ENCODE data around the gene SHISA4. TPM values are rescaled to one million over a fixed set of nuclear protein-coding genes. Genes with fewer than 3 reads are reported as not detected.

SHISA4 gene
- total and polyA plus RNA-seq, 4 donors: 7.2 to 15.9 (median 11.8) TPM

DNA sequence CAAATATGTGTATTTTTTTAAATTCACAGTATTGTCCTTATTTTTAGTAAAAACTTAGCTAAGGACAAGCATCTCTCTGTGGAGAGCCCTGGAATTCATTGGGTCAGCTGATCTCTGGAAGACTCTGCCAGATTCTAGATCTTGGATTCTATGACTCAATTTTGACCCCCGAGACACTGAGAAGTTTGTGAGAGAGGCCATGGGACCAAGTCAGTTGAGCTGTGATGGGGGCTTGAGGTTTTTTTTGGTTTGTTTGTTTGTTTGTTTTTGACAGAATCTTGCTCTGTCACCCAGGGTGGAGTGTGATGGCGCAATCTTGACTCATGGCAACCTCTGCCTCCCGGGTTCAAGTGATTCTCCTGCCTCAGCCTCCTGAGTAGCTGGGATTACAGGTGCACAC is 13.5 kb downstream of the SHISA4 start:
- Histone ChIP-seq H3K9me3 (ENCODE audit: control insufficient read depth in 4 of 4, insufficient read depth in 3 of 4, low read length in 3 of 4) (no peaks in the 10 kb centered on the region), H3K9ac (ENCODE audit: insufficient read depth in 1 of 2, low read length in 2 of 2) (no peak overlapping the region), H3K27ac (ENCODE audit: low read depth in 1 of 2, low read length in 1 of 2) (no peak overlapping the region), H3K36me3 (ENCODE audit: control insufficient read depth in 4 of 4, insufficient read depth in 4 of 4, low read length in 4 of 4) (no peaks in the 10 kb centered on the region), H3K4me1 (ENCODE audit: control insufficient read depth in 5 of 5, insufficient read depth in 5 of 5, low read length in 5 of 5) (peaks cover 0 to 7% (median 0%) of the 10 kb centered on the region in 5 donors), H3K27me3 (ENCODE audit: control insufficient read depth in 3 of 3, insufficient read depth in 3 of 3, low read length in 2 of 3) (no peaks in the 10 kb centered on the region), H3K4me3 (no peak overlapping the region)
- no peak for ATAC-seq (ENCODE audit: insufficient read depth, low FRiP score)
- 88 to 89% methylated on average over 3 of the region's 3 CpGs for WGBS, 2 donors
- TF ChIP-seq, protein P1, sequence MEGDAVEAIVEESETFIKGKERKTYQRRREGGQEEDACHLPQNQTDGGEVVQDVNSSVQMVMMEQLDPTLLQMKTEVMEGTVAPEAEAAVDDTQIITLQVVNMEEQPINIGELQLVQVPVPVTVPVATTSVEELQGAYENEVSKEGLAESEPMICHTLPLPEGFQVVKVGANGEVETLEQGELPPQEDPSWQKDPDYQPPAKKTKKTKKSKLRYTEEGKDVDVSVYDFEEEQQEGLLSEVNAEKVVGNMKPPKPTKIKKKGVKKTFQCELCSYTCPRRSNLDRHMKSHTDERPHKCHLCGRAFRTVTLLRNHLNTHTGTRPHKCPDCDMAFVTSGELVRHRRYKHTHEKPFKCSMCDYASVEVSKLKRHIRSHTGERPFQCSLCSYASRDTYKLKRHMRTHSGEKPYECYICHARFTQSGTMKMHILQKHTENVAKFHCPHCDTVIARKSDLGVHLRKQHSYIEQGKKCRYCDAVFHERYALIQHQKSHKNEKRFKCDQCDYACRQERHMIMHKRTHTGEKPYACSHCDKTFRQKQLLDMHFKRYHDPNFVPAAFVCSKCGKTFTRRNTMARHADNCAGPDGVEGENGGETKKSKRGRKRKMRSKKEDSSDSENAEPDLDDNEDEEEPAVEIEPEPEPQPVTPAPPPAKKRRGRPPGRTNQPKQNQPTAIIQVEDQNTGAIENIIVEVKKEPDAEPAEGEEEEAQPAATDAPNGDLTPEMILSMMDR (IDR thresholded peaks at IDR 0.05; ENCODE audit: control extremely low read depth, extremely low read depth): no peak
- DNase-seq: no peak

DNA sequence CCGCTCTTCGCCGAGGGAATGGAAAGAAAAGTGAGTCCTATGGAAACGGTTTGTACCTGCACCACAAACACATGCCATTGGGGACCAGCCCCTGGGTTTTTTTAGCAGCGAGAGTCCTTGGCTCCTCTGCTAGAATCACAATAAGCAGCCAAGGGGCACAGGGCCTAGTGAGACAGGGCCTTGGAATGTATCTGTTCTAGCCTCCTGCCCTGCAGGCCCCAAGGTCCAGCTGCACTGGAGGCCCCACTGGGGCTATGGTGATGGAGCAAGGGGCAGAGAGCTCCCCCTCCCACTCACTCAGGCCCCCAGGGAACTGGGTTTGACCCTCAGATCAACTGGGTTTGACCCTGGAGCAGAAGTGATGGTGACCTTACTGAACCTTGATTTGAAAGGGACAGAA is 14.4 kb downstream of the SHISA4 start:
- DNase-seq (no peak), ATAC-seq (ENCODE audit: insufficient read depth, low FRiP score) (no peak)
- Histone ChIP-seq H3K27me3 (ENCODE audit: control insufficient read depth in 3 of 3, insufficient read depth in 3 of 3, low read length in 2 of 3) (no peaks in the 10 kb centered on the region), H3K27ac (ENCODE audit: low read depth in 1 of 2, low read length in 1 of 2) (no peak overlapping the region), H3K4me3 (no peak overlapping the region), H3K4me1 (ENCODE audit: control insufficient read depth in 5 of 5, insufficient read depth in 5 of 5, low read length in 5 of 5) (peaks cover 0 to 7% (median 0%) of the 10 kb centered on the region in 5 donors), H3K36me3 (ENCODE audit: control insufficient read depth in 4 of 4, insufficient read depth in 4 of 4, low read length in 4 of 4) (no peaks in the 10 kb centered on the region), H3K9ac (ENCODE audit: insufficient read depth in 1 of 2, low read length in 2 of 2) (no peak overlapping the region), H3K9me3 (ENCODE audit: control insufficient read depth in 4 of 4, insufficient read depth in 3 of 4, low read length in 3 of 4) (no peaks in the 10 kb centered on the region)
- TF ChIP-seq, protein P1 (IDR thresholded peaks at IDR 0.05; ENCODE audit: control extremely low read depth, extremely low read depth): no peak
- WGBS, 2 donors: 79 to 91% methylated on average over 5 of the region's 5 CpGs

DNA sequence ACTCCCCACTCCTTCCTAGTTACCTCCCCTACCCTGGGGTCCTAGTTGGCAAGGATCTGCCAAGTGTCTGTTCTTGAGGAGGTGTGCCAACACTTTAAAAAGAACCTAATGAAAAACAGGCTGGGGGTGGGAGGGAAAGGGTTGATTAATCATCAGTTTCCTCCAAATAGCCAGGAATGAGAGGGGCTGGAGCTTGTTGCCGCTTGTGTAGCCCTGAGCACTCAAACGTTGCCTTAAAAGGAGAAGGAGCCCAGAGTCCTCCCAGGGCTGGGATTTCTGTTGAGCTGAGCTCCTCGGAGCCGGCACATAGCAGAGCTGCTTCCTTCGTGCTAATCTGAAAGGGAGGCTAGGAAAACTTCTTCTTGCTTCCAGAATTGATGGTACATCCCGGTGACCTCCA is 15.9 kb downstream of the SHISA4 start:
- DNase-seq (peak; percentile 25 to 64 (median 36)), ATAC-seq (ENCODE audit: insufficient read depth, low FRiP score) (no peak)
- H3K27me3 ChIP-seq (ENCODE audit: control insufficient read depth in 3 of 3, insufficient read depth in 3 of 3, low read length in 2 of 3): no peaks in the 10 kb centered on the region
- H3K36me3 ChIP-seq (ENCODE audit: control insufficient read depth in 4 of 4, insufficient read depth in 4 of 4, low read length in 4 of 4): no peaks in the 10 kb centered on the region
- H3K4me3 ChIP-seq: no peak overlapping the region
- peaks cover 0 to 7% (median 0%) of the 10 kb centered on the region in 5 donors for H3K4me1 ChIP-seq (ENCODE audit: control insufficient read depth in 5 of 5, insufficient read depth in 5 of 5, low read length in 5 of 5)
- WGBS, 2 donors: 45 to 64% methylated on average over 6 of the region's 6 CpGs
- H3K27ac ChIP-seq (ENCODE audit: low read depth in 1 of 2, low read length in 1 of 2): peak overlapping the region in 1 of 2 donors; percentile 49
- TF ChIP-seq, protein P1 (IDR thresholded peaks at IDR 0.05; ENCODE audit: control extremely low read depth, extremely low read depth): no peak
- H3K9me3 ChIP-seq (ENCODE audit: control insufficient read depth in 4 of 4, insufficient read depth in 3 of 4, low read length in 3 of 4): no peaks in the 10 kb centered on the region
- H3K9ac ChIP-seq (ENCODE audit: insufficient read depth in 1 of 2, low read length in 2 of 2): no peak overlapping the region

All from lung (tissue), 12 donors.